Measurements from ENCODE around the gene NRBF2. TPM values are rescaled to one million over a fixed set of nuclear protein-coding genes. Genes with fewer than 3 reads are reported as not detected.

Gene NRBF2
- total and polyA plus RNA-seq, 9 of the 15 experiments (the other 6 are each of a cell fraction or from before 2014, with no cell fraction given) = 20.8 to 52.1 (median 30.5) TPM

DNA sequence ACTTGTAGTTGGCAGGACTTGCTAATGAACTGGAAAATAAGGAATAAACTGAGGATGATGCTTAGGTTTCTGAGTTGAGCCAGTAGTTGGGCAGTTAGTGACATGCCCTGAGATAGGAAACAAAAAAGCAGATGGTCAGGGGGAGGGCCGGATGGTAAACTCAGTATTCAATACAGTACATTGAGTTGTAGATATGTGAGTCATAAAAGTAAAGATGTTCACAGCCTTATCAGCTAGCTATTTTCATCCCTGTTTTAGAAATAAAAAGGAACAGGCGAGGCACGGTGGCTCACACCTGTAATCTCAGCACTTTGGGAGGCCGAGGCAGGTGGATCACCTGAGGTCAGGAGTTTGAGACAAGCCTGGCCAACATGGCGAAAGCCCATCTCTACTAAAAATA lies 22.2 kb upstream of the NRBF2 start (continued):
- TF ChIP-seq WHSC1 (IDR thresholded peaks at IDR 0.05; ENCODE audit: low read length) = no peak
- TF ChIP-seq ARID2 (IDR thresholded peaks at IDR 0.05) = no peak
- TF ChIP-seq TAL1 (IDR thresholded peaks at IDR 0.05) = peak; percentile 83
- TF ChIP-seq MEF2A (IDR thresholded peaks at IDR 0.05; ENCODE audit: control insufficient read depth, low read depth, low read length) = no peak; the same call in 1 of the 2 replicates
- TF ChIP-seq COPS2 (conservative IDR thresholded peaks at IDR 0.05) = no peak
- no peak for TF ChIP-seq PTBP1 (IDR thresholded peaks at IDR 0.05; ENCODE audit: low read depth, low read length)
- TF ChIP-seq HDAC3 (IDR thresholded peaks at IDR 0.05; ENCODE audit: borderline replicate concordance, partially characterized antibody) = no peak
- TF ChIP-seq, protein P1, sequence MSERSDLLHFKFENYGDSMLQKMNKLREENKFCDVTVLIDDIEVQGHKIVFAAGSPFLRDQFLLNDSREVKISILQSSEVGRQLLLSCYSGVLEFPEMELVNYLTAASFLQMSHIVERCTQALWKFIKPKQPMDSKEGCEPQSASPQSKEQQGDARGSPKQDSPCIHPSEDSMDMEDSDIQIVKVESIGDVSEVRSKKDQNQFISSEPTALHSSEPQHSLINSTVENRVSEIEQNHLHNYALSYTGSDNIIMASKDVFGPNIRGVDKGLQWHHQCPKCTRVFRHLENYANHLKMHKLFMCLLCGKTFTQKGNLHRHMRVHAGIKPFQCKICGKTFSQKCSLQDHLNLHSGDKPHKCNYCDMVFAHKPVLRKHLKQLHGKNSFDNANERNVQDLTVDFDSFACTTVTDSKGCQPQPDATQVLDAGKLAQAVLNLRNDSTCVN (CRISPR knock-in tag; IDR thresholded peaks at IDR 0.05) = no peak
- TF ChIP-seq SMC3 (conservative IDR thresholded peaks at IDR 0.05; ENCODE audit: insufficient read depth, low read depth, low read length) = no peak
- no peak for TF ChIP-seq TAF1 (IDR thresholded peaks at IDR 0.05; ENCODE audit: control insufficient read depth, extremely low read depth, insufficient read depth, low read length, severe bottlenecking)
- peak; percentile 17 to 49; a peak in 2 of 4 replicates for TF ChIP-seq KDM1A (IDR thresholded peaks at IDR 0.05)
